ENCODE measurements around the gene EVPL. TPM values are rescaled to one million over a fixed set of nuclear protein-coding genes. Genes with fewer than 3 reads are reported as not detected.

Gene EVPL
- total RNA-seq, 3 donors from 2014 or later (not counting 1 experiment from before 2014, with no cell fraction given), result 0.94 to 1.2 TPM; not detected in 1

DNA sequence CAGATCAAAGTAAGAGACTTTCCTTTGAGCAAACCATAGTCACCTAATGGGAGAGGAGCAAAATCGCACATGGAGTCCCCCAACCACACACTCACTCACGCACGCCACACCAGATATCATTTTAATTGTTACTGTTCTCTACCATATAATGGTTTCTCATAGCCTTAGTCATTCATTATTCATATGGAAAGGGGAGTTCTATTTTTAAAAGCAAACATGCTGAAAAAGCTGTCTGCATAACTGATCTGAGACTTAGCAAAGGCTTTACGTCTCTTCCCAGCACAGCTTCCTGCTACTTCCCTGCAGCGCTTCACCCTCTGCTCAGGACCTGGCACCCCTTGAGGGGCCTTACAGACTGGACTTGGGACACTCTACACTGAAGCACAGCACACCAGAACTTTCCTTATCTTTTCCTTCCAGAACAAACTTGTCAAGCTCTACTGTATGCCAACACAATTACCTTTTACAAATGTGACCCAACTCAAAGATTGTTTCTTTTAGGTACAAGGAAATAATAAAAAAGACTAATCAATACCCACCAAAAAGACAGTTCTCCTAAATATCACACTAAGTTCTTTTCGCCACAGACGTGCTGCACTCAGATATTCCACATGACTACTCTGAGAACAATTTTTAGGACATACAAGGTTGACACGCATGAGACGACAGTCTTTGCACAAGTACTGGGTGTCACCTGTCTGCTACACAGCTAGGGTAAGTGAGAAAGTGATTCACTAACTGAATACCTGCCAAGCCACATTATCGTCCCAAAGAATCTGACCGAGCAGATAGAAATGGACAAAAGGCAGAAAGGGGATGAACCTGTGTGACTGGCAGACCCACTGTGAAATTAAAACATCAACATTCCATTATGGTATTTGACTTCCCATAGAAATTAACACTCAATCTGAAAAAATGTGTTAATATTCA lies 23.7 kb upstream of the EVPL start:
- Histone ChIP-seq H3K4me3 (ENCODE audit: low read length) (no peak overlapping the region), H3K9me3 (ENCODE audit: control insufficient read depth, insufficient read depth, low read length) (no peaks in the 10 kb centered on the region), H3K27ac (ENCODE audit: low read length) (no peak overlapping the region), H3K36me3 (ENCODE audit: control insufficient read depth, insufficient read depth, low read length) (peaks cover 76% of the 10 kb centered on the region), H3K4me1 (ENCODE audit: control insufficient read depth, insufficient read depth, low read length) (no peaks in the 10 kb centered on the region), H3K27me3 (ENCODE audit: control insufficient read depth, insufficient read depth, low read length) (no peaks in the 10 kb centered on the region)
- Mint-ChIP-seq H3K27me3 (ENCODE audit: low read depth in 2 of 2) (no peaks in the 10 kb centered on the region), H3K9me3 (no peaks in the 10 kb centered on the region), H3K4me1 (peaks cover 0 to 15% of the 10 kb centered on the region in 2 donors), H3K27ac (peak overlapping the region in 1 of 2 donors; percentile 22), H3K4me3 (no peak overlapping the region), H3K36me3 (peaks cover 28% of the 10 kb centered on the region)
- TF ChIP-seq, protein P1, sequence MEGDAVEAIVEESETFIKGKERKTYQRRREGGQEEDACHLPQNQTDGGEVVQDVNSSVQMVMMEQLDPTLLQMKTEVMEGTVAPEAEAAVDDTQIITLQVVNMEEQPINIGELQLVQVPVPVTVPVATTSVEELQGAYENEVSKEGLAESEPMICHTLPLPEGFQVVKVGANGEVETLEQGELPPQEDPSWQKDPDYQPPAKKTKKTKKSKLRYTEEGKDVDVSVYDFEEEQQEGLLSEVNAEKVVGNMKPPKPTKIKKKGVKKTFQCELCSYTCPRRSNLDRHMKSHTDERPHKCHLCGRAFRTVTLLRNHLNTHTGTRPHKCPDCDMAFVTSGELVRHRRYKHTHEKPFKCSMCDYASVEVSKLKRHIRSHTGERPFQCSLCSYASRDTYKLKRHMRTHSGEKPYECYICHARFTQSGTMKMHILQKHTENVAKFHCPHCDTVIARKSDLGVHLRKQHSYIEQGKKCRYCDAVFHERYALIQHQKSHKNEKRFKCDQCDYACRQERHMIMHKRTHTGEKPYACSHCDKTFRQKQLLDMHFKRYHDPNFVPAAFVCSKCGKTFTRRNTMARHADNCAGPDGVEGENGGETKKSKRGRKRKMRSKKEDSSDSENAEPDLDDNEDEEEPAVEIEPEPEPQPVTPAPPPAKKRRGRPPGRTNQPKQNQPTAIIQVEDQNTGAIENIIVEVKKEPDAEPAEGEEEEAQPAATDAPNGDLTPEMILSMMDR (IDR thresholded peaks at IDR 0.05), result no peak
- ATAC-seq, result no peak
- DNase-seq, result no peak
- intact Hi-C loops (cut with micrococcal nuclease), result no loop called here
- WGBS (ENCODE audit: insufficient coverage), result 94% methylated on average over 11 of the region's 11 CpGs

DNA sequence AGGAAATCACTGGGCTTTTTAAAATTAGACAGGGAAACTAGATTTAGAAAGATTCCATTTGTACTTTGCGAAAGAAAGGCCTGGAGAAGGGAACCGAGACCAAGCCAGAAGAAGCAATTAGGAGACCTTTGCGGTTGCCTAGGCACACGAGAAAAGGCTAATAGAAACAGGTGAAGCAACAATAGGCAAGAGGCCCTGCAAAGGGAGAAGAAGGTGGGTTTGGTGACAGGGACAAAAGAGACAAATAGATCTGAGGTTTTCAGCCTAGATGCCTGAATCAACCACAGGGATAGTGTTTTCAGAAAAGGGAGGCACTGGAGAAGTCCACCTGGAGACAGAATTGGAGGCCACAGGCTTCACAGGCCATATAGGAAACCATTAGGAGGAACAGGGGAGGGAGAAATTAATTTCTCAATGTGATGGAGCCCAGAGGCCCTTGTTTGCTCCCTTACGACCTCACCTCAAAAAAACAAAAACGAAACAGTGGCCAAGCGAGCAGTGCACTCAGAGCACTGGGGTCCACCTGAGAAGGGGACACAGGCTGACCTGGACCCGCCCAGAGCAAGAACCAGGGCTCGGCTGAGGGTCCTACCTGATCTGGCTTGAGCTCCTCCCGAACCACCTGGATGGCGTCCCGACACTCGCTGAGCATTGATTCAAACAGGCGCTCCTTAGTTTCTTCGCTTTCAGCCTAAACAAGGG lies 22.9 kb upstream of the EVPL start:
- no peaks in the 10 kb centered on the region for H3K27me3 Mint-ChIP-seq (ENCODE audit: low read depth in 2 of 2)
- H3K27ac Mint-ChIP-seq, result peak overlapping the region in 1 of 2 donors; percentile 33
- H3K9me3 Mint-ChIP-seq, result no peaks in the 10 kb centered on the region
- ATAC-seq (no peak), DNase-seq (no peak)
- no peaks in the 10 kb centered on the region for H3K9me3 ChIP-seq (ENCODE audit: control insufficient read depth, insufficient read depth, low read length)
- WGBS (ENCODE audit: insufficient coverage), result 97% methylated on average over 15 of the region's 15 CpGs
- no peaks in the 10 kb centered on the region for H3K27me3 ChIP-seq (ENCODE audit: control insufficient read depth, insufficient read depth, low read length)
- no peaks in the 10 kb centered on the region for H3K4me1 ChIP-seq (ENCODE audit: control insufficient read depth, insufficient read depth, low read length)
- TF ChIP-seq, protein P1 (IDR thresholded peaks at IDR 0.05), result no peak
- no peak overlapping the region for H3K4me3 Mint-ChIP-seq
- peaks cover 0 to 15% of the 10 kb centered on the region in 2 donors for H3K4me1 Mint-ChIP-seq
- intact Hi-C loops (cut with micrococcal nuclease), result no loop called here
- peaks cover 79% of the 10 kb centered on the region for H3K36me3 ChIP-seq (ENCODE audit: control insufficient read depth, insufficient read depth, low read length)
- peaks cover 28% of the 10 kb centered on the region for H3K36me3 Mint-ChIP-seq
- H3K4me3 ChIP-seq (ENCODE audit: low read length), result no peak overlapping the region
- no peak overlapping the region for H3K27ac ChIP-seq (ENCODE audit: low read length)

DNA sequence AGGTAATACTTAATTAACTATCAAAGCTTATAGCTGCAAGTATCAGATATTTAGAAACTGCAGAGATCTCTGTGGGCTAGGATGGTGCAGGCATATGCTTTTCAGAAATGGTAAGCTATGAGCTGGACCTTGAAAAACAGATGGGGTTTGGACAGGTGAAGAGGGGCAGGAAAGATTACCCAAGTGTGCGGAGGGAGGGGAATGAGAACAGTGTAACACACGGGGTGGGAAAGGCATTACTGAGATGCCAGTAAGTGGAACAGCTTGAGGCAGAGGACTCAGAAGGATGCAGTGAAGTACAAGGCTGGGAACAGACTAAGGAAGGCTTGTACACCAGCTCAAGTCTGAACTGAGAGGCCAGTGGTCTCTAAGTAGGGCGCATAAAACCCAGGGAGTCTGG lies 22.1 kb upstream of the EVPL start:
- H3K27me3 ChIP-seq (ENCODE audit: control insufficient read depth, insufficient read depth, low read length), result no peaks in the 10 kb centered on the region
- 97% methylated on average over 3 of the region's 3 CpGs for WGBS (ENCODE audit: insufficient coverage)
- Mint-ChIP-seq H3K4me1 (peaks cover 0 to 15% of the 10 kb centered on the region in 2 donors), H3K27ac (peak overlapping the region; percentile 33 to 56), H3K4me3 (no peak overlapping the region), H3K36me3 (peaks cover 30% of the 10 kb centered on the region), H3K27me3 (ENCODE audit: low read depth in 2 of 2) (no peaks in the 10 kb centered on the region), H3K9me3 (no peaks in the 10 kb centered on the region)
- TF ChIP-seq, protein P1 (IDR thresholded peaks at IDR 0.05), result no peak
- H3K4me3 ChIP-seq (ENCODE audit: low read length), result no peak overlapping the region
- intact Hi-C loops (cut with micrococcal nuclease), result no loop called here
- H3K27ac ChIP-seq (ENCODE audit: low read length), result no peak overlapping the region
- DNase-seq (no peak), ATAC-seq (no peak)
- H3K9me3 ChIP-seq (ENCODE audit: control insufficient read depth, insufficient read depth, low read length), result no peaks in the 10 kb centered on the region
- H3K4me1 ChIP-seq (ENCODE audit: control insufficient read depth, insufficient read depth, low read length), result no peaks in the 10 kb centered on the region
- H3K36me3 ChIP-seq (ENCODE audit: control insufficient read depth, insufficient read depth, low read length), result peaks cover 86% of the 10 kb centered on the region

Measured in natural killer cell (primary cell).